HepG2 (cell line): Measurements from ENCODE around the gene ZNF503. TPM values are rescaled to one million over a fixed set of nuclear protein-coding genes. Genes with fewer than 3 reads are reported as not detected.

ENCODE experiments used
- ATF2 ChIP-seq: sonication (generic); formaldehyde crosslinking; IDR thresholded peaks from 2 replicates; pipeline ENCODE4 v1.4.0; 2020; ENCODE audit warnings: missing genetic modification reagents
- DDIT3 ChIP-seq: sonication (generic); formaldehyde crosslinking; IDR thresholded peaks from 2 replicates; pipeline ENCODE4 v1.4.0; 2020; ENCODE audit warnings: mild to moderate bottlenecking, missing genetic modification reagents
- HNF1A ChIP-seq, 2 experiments: sonication (generic) in 1 of 2; formaldehyde crosslinking in 1 of 2; IDR thresholded peaks; 2 replicates each; pipeline versions ENCODE4 v1.4.0 to v1.6.1; 2016 to 2020; ENCODE audit warnings: borderline replicate concordance in 1 of 2, low read depth in 1 of 2, mild to moderate bottlenecking in 1 of 2, missing genetic modification reagents in 1 of 2
- HNRNPL ChIP-seq: fragments of 200-400 bp; formaldehyde crosslinking; IDR thresholded peaks from 2 replicates; pipeline ENCODE4 v1.6.1; 2017; ENCODE audit warnings: mild to moderate bottlenecking, low read depth, low read length
- HOXA5 ChIP-seq: sonication (generic); formaldehyde crosslinking; IDR thresholded peaks from 2 replicates; pipeline ENCODE4 v1.4.0; 2020; ENCODE audit warnings: missing genetic modification reagents
- MIER2 ChIP-seq: IDR thresholded peaks from 2 replicates; pipeline ENCODE4 v1.6.1; 2016; ENCODE audit warnings: missing biosample characterization, missing genetic modification reagents
- MLLT10 ChIP-seq: sonication (generic); formaldehyde crosslinking; IDR thresholded peaks from 2 replicates; pipeline ENCODE4 v1.4.0; 2020; ENCODE audit warnings: missing genetic modification reagents
- POLR2AphosphoS5 ChIP-seq: IDR thresholded peaks from 2 replicates; pipeline ENCODE4 v1.6.1; 2012; ENCODE audit warnings: low read depth, low read length
- RAD21 ChIP-seq: fragments of 450-650 bp; formaldehyde crosslinking; IDR thresholded peaks from 2 replicates; pipeline ENCODE4 v1.5.0; 2020; ENCODE audit warnings: mild to moderate bottlenecking
- RELA ChIP-seq: sonication (generic); formaldehyde crosslinking; IDR thresholded peaks from 2 replicates; pipeline ENCODE4 v1.4.0; 2020; ENCODE audit warnings: missing genetic modification reagents
- SNAPC5 ChIP-seq: sonication (generic); formaldehyde crosslinking; IDR thresholded peaks from 2 replicates; pipeline ENCODE4 v1.8.1; 2023; ENCODE audit warnings: mild to moderate bottlenecking, missing genetic modification reagents, borderline replicate concordance
- ZFP82 ChIP-seq: sonication (generic); formaldehyde crosslinking; IDR thresholded peaks from 2 replicates; pipeline ENCODE4 v1.5.1; 2020; ENCODE audit warnings: mild to moderate bottlenecking, missing genetic modification reagents, borderline replicate concordance
- ZKSCAN5 ChIP-seq: sonication (generic); formaldehyde crosslinking; IDR thresholded peaks from 2 replicates; pipeline ENCODE4 v1.5.1; 2020; ENCODE audit warnings: mild to moderate bottlenecking, missing genetic modification reagents
- ZNF121 ChIP-seq: sonication (generic); formaldehyde crosslinking; IDR thresholded peaks from 2 replicates; pipeline ENCODE4 v1.5.0; 2020; ENCODE audit warnings: mild to moderate bottlenecking, missing genetic modification reagents
- ZNF124 ChIP-seq: sonication (generic); formaldehyde crosslinking; IDR thresholded peaks from 2 replicates; pipeline ENCODE4 v1.4.0; 2020; ENCODE audit warnings: missing genetic modification reagents
- ZNF256 ChIP-seq: sonication (generic); formaldehyde crosslinking; conservative IDR thresholded peaks from 2 replicates; pipeline ENCODE4 v1.4.0; 2020; ENCODE audit warnings: missing genetic modification reagents
- ZNF282 ChIP-seq: fragments of 450-650 bp; IDR thresholded peaks from 2 replicates; pipeline ENCODE4 v1.6.1; 2018; ENCODE audit not compliant: partially characterized antibody
- ZNF567 ChIP-seq: sonication (generic); formaldehyde crosslinking; IDR thresholded peaks from 2 replicates; pipeline ENCODE4 v1.8.1; 2023; ENCODE audit warnings: mild to moderate bottlenecking, missing genetic modification reagents, borderline replicate concordance
- ZNF570 ChIP-seq: sonication (generic); formaldehyde crosslinking; IDR thresholded peaks from 2 replicates; pipeline ENCODE4 v1.4.0; 2020; ENCODE audit warnings: mild to moderate bottlenecking, missing genetic modification reagents, borderline replicate concordance
- ZNF597 ChIP-seq: sonication (generic); formaldehyde crosslinking; IDR thresholded peaks from 2 replicates; pipeline ENCODE4 v1.5.0; 2020; ENCODE audit warnings: missing genetic modification reagents
- ZNF740 ChIP-seq: sonication (generic); formaldehyde crosslinking; IDR thresholded peaks from 2 replicates; pipeline ENCODE4 v1.4.0; 2020; ENCODE audit warnings: missing genetic modification reagents
- polyA plus RNA-seq, 8 experiments: library from polyadenylated mRNA; depleted of rRNA in 3 of 8; stranded (reverse) in 7 of 8; unstranded in 1 of 8; fragments of >200 nt; fragmentation: Illumina TruSeq in 4 of 8; extraction: Trizol in 4 of 8; gene quantifications; 2 replicates each; pipeline versions ENCODE4 v1.2.1 to v1.2.3, GENCODE V29; 2011 to 2016; ENCODE audit warnings: low read depth in 4 of 8, missing spikeins in 1 of 8, mixed read lengths in 1 of 8; ENCODE audit not compliant: insufficient read depth in 1 of 8
- total RNA-seq, 5 experiments: library from RNA; depleted of rRNA; stranded (reverse); fragments of >200 nt; fragmentation: Illumina TruSeq; extraction: Trizol; gene quantifications; 2 replicates each; pipeline ENCODE4 v1.2.3, GENCODE V29; 2016; ENCODE audit warnings: low read depth in 1 of 5

Gene ZNF503
- total and polyA plus RNA-seq, 2 of the 13 experiments (the other 11 are each of a cell fraction or from before 2014, with no cell fraction given): 2.7 to 8.3 TPM

- TF ChIP-seq ZNF740 (CRISPR knock-in tag) (no peak), ZFP82 (CRISPR knock-in tag) (no peak), SNAPC5 (CRISPR knock-in tag) (no peak), DDIT3 (CRISPR knock-in tag) (no peak), HNF1A (IDR thresholded peaks at IDR 0.05; ENCODE audit: low read depth) (no peak), HNF1A (CRISPR knock-in tag; IDR thresholded peaks at IDR 0.05; ENCODE audit: borderline replicate concordance) (no peak), ZKSCAN5 (CRISPR knock-in tag) (no peak), RELA (CRISPR knock-in tag) (no peak), ATF2 (CRISPR knock-in tag) (no peak), HNRNPL (peak; percentile 78; the same call in 1 of the 2 replicates), ZNF124 (CRISPR knock-in tag) (no peak), ZNF282 (no peak), POLR2AphosphoS5 (no peak; the same call in 1 of the 2 replicates), ZNF570 (CRISPR knock-in tag) (no peak), ZNF567 (CRISPR knock-in tag) (no peak), ZNF121 (CRISPR knock-in tag) (no peak), MIER2 (CRISPR knock-in tag) (no peak), ZNF597 (CRISPR knock-in tag) (no peak), MLLT10 (CRISPR knock-in tag) (no peak), ZNF256 (CRISPR knock-in tag) (no peak), HOXA5 (0 out of 2 replicates have a peak, but pooled peaks have one; percentile 41), RAD21 (peak; percentile 56; the same call in 1 of the 2 replicates)
These were observed 2.0 kb downstream of the ZNF503 start (continued) for GRCh38 chr10:75399461-75400162.
